HG03135 (cell line): Measurements from ENCODE around the gene ATN1.
"Not testable (repeated sequence)": the region's sequence is repeated elsewhere in the genome, so short reads cannot be mapped to it uniquely, and the experiment has no call there.

Experiments used
- ATAC-seq: cut with Tn5 transposase; IDR thresholded peaks from one replicate; pipeline ENCODE4 v1.9.1; 2021; ENCODE audit warnings: mild to moderate bottlenecking, moderate library complexity; ENCODE audit not compliant: unreplicated experiment

The ATN1 gene

GRCh38 chr12:6927379-6928021 is at the start of gene ATN1:
Gene ATN1, plus strand, starts transcription at chr12:6927959. Its CDS starts 6,043 bp downstream, at chr12:6934002.
- no peak for ATAC-seq

- ATAC-seq = not testable (repeated sequence)
Measured at GRCh38 chr12:6879824-6880223, 47.9 kb upstream of the ATN1 start.

GRCh38 chr12:6883252-6883651 is 44.5 kb upstream of the ATN1 start:
- ATAC-seq = no peak

GRCh38 chr12:6883683-6884082 is 44.1 kb upstream of the ATN1 start:
- ATAC-seq = no peak

GRCh38 chr12:6884539-6884938 is 43.2 kb upstream of the ATN1 start:
- no peak for ATAC-seq

- not testable (repeated sequence) for ATAC-seq
Measured at GRCh38 chr12:6886206-6886999, 41.4 kb upstream of the ATN1 start.

GRCh38 chr12:6887460-6887859 is 40.3 kb upstream of the ATN1 start:
- no peak for ATAC-seq

GRCh38 chr12:6888360-6888759 is 39.4 kb upstream of the ATN1 start:
- no peak for ATAC-seq

- not testable (repeated sequence) for ATAC-seq
Measured at GRCh38 chr12:6888794-6889193, 39.0 kb upstream of the ATN1 start.

- not testable (repeated sequence) for ATAC-seq
Measured at GRCh38 chr12:6889775-6890573, 37.8 kb upstream of the ATN1 start.

- peak; percentile 92 for ATAC-seq
Measured at GRCh38 chr12:6890789-6891645, 36.7 kb upstream of the ATN1 start.

- no peak for ATAC-seq
Measured at GRCh38 chr12:6891646-6892001, 36.1 kb upstream of the ATN1 start.

GRCh38 chr12:6892683-6893082 is 35.1 kb upstream of the ATN1 start:
- ATAC-seq = not testable (repeated sequence)

- no peak for ATAC-seq
Measured at GRCh38 chr12:6894321-6894720, 33.4 kb upstream of the ATN1 start.

- ATAC-seq = no peak
Measured at GRCh38 chr12:6896846-6897435, 30.8 kb upstream of the ATN1 start.

GRCh38 chr12:6899427-6899826 is 28.3 kb upstream of the ATN1 start:
- ATAC-seq = no peak

GRCh38 chr12:6899837-6900519 is 27.8 kb upstream of the ATN1 start:
- ATAC-seq = no peak

GRCh38 chr12:6902448-6902847 is 25.3 kb upstream of the ATN1 start:
- no peak for ATAC-seq

GRCh38 chr12:6903722-6904121 is 24.0 kb upstream of the ATN1 start:
- no peak for ATAC-seq
